HEK293 (cell line): ENCODE data around the gene CORT.

ENCODE experiments used
- BCL11A ChIP-seq: fragments of 450-650 bp; formaldehyde crosslinking; IDR thresholded peaks from 2 replicates; pipeline ENCODE4 v1.5.1; 2016; ENCODE audit warnings: low read depth, missing biosample characterization, missing genetic modification characterization
- CTCF ChIP-seq: fragments of 450-650 bp; formaldehyde crosslinking; IDR thresholded peaks from 2 replicates; pipeline ENCODE4 v1.5.1; 2016; ENCODE audit warnings: missing biosample characterization, missing genetic modification characterization
- HIC1 ChIP-seq: fragments of 450-650 bp; formaldehyde crosslinking; IDR thresholded peaks from 2 replicates; pipeline ENCODE4 v1.5.1; 2016; ENCODE audit warnings: missing biosample characterization, missing genetic modification characterization
- REST ChIP-seq: fragments of 450-650 bp; formaldehyde crosslinking; IDR thresholded peaks from 2 replicates; pipeline ENCODE4 v1.5.1; 2016; ENCODE audit warnings: missing biosample characterization, missing genetic modification characterization
- SP2 ChIP-seq: fragments of 450-650 bp; formaldehyde crosslinking; IDR thresholded peaks from 2 replicates; pipeline ENCODE4 v1.5.1; 2016; ENCODE audit warnings: missing biosample characterization, missing genetic modification characterization
- TCF7L2 ChIP-seq: IDR thresholded peaks from 2 replicates; pipeline ENCODE4 v1.6.1; 2011; ENCODE audit warnings: low read depth, mild to moderate bottlenecking, inconsistent platforms, low read length, moderate library complexity, borderline replicate concordance
- TRIM28 ChIP-seq: IDR thresholded peaks from 2 replicates; pipeline ENCODE4 v1.6.1; 2011; ENCODE audit warnings: low read length, control low read depth, borderline replicate concordance
- ZFHX2 ChIP-seq: fragments of 450-650 bp; formaldehyde crosslinking; conservative IDR thresholded peaks from 2 replicates; pipeline ENCODE4 v1.5.1; 2016; ENCODE audit warnings: missing biosample characterization, missing genetic modification characterization
- ZNF24 ChIP-seq: fragments of 450-650 bp; formaldehyde crosslinking; IDR thresholded peaks from 2 replicates; pipeline ENCODE4 v1.5.1; 2016; ENCODE audit warnings: missing biosample characterization, missing genetic modification characterization
- ZNF335 ChIP-seq: fragments of 450-650 bp; formaldehyde crosslinking; conservative IDR thresholded peaks from 2 replicates; pipeline ENCODE4 v1.5.1; 2016; ENCODE audit warnings: missing biosample characterization, missing genetic modification characterization
- ZNF423 ChIP-seq: fragments of 450-650 bp; formaldehyde crosslinking; IDR thresholded peaks from 2 replicates; pipeline ENCODE4 v1.5.1; 2016; ENCODE audit warnings: missing biosample characterization, missing genetic modification characterization
- ZNF501 ChIP-seq: fragments of 450-650 bp; formaldehyde crosslinking; IDR thresholded peaks from 2 replicates; pipeline ENCODE4 v1.5.1; 2016; ENCODE audit warnings: missing biosample characterization, missing genetic modification characterization
- ZNF555 ChIP-seq: fragments of 450-650 bp; formaldehyde crosslinking; conservative IDR thresholded peaks from 2 replicates; pipeline ENCODE4 v1.5.1; 2017; ENCODE audit warnings: missing biosample characterization, mild to moderate bottlenecking, missing genetic modification characterization, inconsistent platforms
- ZNF621 ChIP-seq: fragments of 450-650 bp; formaldehyde crosslinking; IDR thresholded peaks from 2 replicates; pipeline ENCODE4 v1.5.1; 2017; ENCODE audit warnings: missing biosample characterization, missing genetic modification characterization

- TF ChIP-seq CTCF = no peak
- TF ChIP-seq TRIM28 = no peak; the same call in 1 of the 2 replicates
- no peak for TF ChIP-seq HIC1
- TF ChIP-seq ZNF423 = no peak
- no peak for TF ChIP-seq ZNF501 (tag by site-specific recombination)
- no peak for TF ChIP-seq SP2 (tag by site-specific recombination)
- TF ChIP-seq ZNF555 (tag by site-specific recombination) = no peak
- no peak for TF ChIP-seq ZNF24 (tag by site-specific recombination)
- no peak for TF ChIP-seq BCL11A (tag by site-specific recombination)
- no peak for TF ChIP-seq REST (tag by site-specific recombination)
- TF ChIP-seq TCF7L2 = no peak
- no peak for TF ChIP-seq ZNF621 (tag by site-specific recombination)
- TF ChIP-seq ZFHX2 = no peak
- TF ChIP-seq ZNF335 (tag by site-specific recombination) = no peak
These were observed 11.1 kb upstream of the CORT start for GRCh38 chr1:10438677-10439163.
